Hindlimb muscle (tissue), 1 donor: ENCODE results near the gene SRP54. TPM values are rescaled to one million over a fixed set of nuclear protein-coding genes. Genes with fewer than 3 reads are reported as not detected.
"Not testable (repeated sequence)": the region's sequence is repeated elsewhere in the genome, so short reads cannot be mapped to it uniquely, and the experiment has no call there.

Experiments used
- DNase-seq: peaks from one replicate; pipeline ENCODE4 v3.0.0-alpha.2; 2013
- polyA plus RNA-seq: library from polyadenylated mRNA; unstranded; fragments of 120-200 nt; gene quantifications from one replicate; pipeline ENCODE4 v1.2.1, GENCODE V29; 2013; ENCODE audit not compliant: insufficient read length

Gene SRP54
- 42.2 TPM for polyA plus RNA-seq

GRCh38 chr14:34982421-34983147 is at the start of gene SRP54:
Gene SRP54, plus strand, starts transcription at chr14:34982992. Its CDS starts 13,718 bp downstream, at chr14:34996710.
- DNase-seq = peak; percentile 97

DNA sequence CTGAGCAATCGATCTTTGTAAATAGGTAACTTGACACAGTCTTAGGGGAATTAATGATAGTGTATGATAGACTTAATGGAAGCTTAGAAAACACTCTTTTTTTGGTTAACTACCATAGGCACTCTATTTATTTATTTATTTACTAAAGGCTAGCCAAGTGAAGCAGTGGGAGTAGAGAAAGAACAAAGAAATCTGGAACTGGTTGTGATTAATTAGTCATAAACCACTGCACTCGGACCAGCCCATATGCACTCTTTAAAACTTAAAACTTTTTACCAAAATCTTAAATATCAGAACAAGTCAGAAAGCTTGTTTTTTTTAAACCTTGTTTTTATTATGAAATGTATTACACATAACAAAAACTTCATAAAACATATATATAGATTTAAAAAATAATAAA is 49.5 kb upstream of the SRP54 start:
- no peak for DNase-seq

- no peak for DNase-seq
These were observed 47.3 kb upstream of the SRP54 start for GRCh38 chr14:34935488-34935887.

GRCh38 chr14:34937442-34937841 is 45.4 kb upstream of the SRP54 start:
- DNase-seq = no peak

- no peak for DNase-seq
These were observed 44.9 kb upstream of the SRP54 start for GRCh38 chr14:34937876-34938275.

- no peak for DNase-seq
These were observed 39.3 kb upstream of the SRP54 start for GRCh38 chr14:34943506-34943905.

- no peak for DNase-seq
These were observed 38.0 kb upstream of the SRP54 start for GRCh38 chr14:34944744-34945143.

- no peak for DNase-seq
These were observed 36.1 kb upstream of the SRP54 start for GRCh38 chr14:34946699-34947098.

GRCh38 chr14:34951286-34951685 is 31.5 kb upstream of the SRP54 start:
- no peak for DNase-seq

DNA sequence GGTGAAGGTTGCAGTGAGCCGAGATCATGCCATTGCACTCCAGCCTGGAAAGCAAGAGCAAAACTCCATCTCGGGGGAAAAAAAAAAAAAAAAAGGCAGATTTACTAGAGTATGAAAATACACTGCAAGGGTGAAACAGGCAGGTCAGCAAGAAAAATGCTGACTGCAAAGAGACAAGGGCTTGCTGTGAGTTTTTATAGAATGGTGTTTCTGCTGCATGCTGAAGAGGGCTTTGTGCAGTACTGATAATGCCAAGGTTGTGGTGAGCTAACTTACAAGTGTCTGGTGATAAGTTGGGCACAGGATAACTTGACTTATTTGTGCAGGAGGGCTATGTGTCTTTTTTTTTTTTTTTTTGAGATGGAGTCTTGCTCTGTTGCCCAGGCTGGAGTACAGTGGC is 25.9 kb upstream of the SRP54 start:
- no peak for DNase-seq

GRCh38 chr14:34957771-34958286 is 25.0 kb upstream of the SRP54 start:
- DNase-seq = no peak

DNA sequence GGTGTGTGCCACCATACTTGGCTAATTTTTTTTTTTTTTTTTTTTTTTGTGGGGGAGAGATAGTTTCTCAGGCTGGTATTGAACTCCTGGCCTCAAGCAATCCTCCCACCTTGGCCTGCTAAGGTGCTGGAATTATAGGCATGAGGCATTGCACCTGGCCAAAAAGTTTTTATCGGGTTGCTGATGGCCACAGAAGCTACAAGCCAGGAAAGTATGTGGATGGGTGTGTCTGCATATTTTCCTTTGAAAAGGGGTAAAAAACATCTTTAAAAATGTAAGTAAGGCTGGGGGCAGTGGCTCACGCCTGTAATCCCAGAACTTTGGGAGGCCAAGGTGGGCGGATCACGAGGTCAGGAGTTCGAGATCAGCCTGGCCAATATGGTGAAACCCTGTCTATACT is 20.7 kb upstream of the SRP54 start:
- DNase-seq = not testable (repeated sequence)

GRCh38 chr14:34964977-34965764 is 17.6 kb upstream of the SRP54 start:
- no peak for DNase-seq

DNA sequence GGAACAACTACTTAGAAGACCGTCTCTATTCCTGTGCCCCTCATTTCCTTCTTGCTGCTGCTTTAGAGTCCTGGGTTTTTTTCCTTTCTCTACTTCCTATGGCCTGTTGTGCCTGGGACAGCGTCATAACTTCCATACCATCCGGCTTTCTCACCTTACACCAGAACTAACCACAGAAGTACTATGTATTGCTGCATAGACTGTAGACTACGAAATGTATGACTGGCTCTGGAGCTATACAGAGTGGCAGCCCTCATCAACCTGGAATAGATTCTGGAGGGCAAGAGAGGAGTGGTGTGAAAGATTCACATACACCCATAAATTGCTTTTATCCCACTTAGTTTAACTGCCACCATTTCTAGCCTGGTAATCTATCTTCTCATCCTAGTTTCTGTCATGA is 16.9 kb upstream of the SRP54 start:
- no peak for DNase-seq

- DNase-seq = no peak
These were observed 16.4 kb upstream of the SRP54 start for GRCh38 chr14:34966413-34966812.

- no peak for DNase-seq
These were observed 12.1 kb upstream of the SRP54 start for GRCh38 chr14:34970665-34971064.

GRCh38 chr14:34971381-34971780 is 11.4 kb upstream of the SRP54 start:
- no peak for DNase-seq

DNA sequence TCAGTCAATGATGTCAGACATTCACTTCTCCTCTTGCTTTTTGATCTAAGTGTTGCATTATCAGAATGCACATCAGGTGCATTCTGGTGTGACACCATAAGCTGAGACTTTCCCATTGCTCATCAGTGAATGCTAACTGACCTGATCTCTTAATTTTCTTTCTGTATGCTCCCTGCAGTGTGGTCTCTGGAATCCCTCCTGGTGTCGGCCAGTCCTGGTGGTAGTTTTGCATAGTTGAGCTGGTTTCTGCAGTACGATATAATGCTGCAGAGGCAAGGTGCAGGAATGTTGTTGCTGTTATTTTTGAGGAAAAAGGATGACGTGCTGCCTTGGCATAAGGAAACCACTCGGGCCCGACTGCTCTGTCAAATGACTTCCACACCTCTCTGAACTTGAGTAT is 11.0 kb upstream of the SRP54 start:
- DNase-seq = no peak

DNA sequence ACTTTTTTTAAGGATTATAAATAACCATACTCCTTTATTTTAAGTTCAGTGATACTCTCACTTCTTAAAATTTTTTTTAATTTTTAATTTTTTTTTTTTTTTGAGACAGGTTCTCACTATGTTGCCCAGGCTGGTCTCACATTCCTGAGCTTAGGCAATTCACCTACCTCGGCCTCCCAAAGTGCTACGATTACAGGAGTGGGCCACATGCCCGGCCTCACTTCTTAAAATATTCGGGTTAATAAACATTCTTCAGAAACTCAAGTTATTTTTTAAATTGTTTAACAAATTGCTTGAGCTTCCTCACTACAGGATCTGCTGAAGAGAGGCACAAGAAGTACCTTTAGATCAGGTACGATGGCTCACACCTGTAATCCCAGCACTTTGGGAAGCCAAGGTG is 4.3 kb upstream of the SRP54 start:
- DNase-seq = no peak

- no peak for DNase-seq
These were observed 2.4 kb upstream of the SRP54 start for GRCh38 chr14:34980337-34980900.

DNA sequence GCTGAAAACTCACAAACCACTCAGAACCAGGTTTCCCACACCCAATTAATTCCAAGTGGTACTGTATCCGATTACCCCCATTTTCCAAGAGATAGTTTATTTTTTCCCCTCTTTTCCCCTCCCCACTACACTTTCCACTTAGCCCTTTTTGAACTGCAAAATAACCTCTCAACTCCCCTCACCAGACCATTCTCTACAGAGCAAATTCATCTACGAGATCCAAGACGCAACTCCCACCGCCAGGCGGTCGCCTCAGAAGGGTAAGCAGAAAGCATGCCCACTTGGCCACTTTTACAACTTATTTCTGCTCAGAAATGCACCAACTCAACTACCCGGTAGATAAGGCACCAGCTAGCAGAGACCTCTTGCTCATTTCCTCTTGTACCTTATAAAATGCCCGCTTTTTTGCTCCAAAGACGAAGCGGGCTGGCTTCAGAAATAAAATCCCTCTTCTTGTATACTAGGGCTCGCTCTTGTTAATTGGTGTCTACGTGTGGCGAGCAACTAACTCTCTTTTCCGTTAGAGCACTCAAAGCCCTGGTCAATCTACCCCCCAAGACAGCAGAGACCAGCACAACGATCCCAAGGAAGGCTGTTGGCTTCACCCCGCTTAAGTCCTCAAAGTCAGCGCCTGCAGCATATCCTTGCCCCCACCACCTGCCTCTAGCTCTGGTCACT is 910 bp upstream of the SRP54 start:
- DNase-seq = peak; percentile 19

DNA sequence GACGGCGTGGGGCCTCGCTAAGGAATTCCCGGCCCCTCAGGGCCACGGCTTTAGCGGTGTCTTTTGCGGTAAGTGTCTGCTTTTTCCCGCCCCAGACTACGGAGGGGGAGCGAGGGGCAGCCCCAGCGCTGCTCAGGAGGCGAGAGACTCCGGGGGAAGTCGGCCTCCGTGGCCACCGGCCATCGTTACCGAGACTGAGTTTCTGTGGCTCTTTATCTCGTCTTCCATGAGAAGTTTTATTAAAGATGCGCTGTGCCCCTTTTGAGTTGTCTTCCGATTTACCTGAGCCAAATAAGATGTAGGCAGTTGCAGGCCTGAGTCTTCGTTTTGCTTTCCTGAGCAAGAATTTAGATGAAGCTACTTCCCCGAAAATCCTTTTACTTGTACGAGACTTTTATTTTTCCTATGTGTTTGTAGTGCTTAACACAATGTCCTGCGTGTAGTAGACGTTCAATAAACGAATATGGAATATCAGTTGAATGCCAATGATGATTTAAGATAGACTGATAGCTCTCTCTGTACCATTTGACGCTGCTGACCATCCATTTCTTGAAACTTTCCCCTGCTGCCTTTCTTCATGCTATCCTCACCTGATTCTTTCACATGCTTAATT is 462 bp downstream of the SRP54 start:
- no peak for DNase-seq
